GM18867 (cell line): ENCODE data around the gene PSORS1C1.
"Not testable (repeated sequence)": the region's sequence is repeated elsewhere in the genome, so short reads cannot be mapped to it uniquely, and the experiment has no call there.

Experiments used
- ATAC-seq: cut with Tn5 transposase; IDR thresholded peaks from one replicate; pipeline ENCODE4 v1.9.1; 2021; ENCODE audit warnings: mild to moderate bottlenecking, moderate library complexity; ENCODE audit not compliant: unreplicated experiment

PSORS1C1 gene, protein sequence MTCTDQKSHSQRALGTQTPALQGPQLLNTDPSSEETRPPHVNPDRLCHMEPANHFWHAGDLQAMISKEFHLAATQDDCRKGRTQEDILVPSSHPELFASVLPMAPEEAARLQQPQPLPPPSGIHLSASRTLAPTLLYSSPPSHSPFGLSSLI

GRCh38 chr6:31114541-31114878 lies at the start of gene PSORS1C1:
Gene PSORS1C1, plus strand, starts transcription at chr6:31114800. Its CDS starts 14,833 bp downstream, at chr6:31129633.
- no peak for ATAC-seq

DNA sequence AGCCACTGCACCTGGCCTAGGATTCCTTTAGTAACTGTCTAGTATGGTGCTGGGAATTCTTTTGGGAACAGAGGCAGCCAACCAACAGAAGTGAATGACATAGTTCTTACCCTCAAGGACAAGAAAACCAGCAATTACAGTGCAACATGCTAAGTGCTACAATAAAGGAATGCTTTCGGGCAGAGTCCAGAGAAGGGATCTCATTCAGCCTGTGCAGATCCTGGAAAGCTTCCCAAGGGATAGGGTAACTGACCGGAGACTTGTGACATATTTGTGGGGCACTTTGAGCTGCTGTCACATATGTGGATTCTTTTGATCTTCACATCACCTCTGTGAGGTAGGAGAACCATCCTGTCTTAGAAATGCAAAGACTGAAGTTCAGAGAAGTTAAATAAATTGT lies 49.0 kb upstream of the PSORS1C1 start:
- no peak for ATAC-seq

DNA sequence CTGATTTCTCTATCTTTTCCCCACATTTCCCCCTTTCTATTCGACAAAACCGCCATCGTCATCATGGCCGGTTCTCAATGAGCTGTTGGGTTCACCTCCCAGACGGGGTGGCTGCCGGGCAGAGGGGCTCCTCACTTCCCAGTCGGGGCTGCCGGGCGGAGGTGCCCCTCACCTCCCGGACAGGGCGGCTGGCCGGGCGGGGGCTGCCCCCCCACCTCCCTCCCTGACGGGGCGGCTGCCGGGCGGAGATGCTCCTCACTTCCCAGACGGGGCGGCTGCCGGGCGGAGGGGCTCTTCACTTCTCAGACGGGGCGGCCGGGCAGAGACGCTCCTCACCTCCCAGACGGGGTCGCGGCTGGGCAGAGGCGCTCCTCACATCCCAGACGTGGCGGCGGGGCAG lies 47.6 kb upstream of the PSORS1C1 start:
- not testable (repeated sequence) for ATAC-seq

DNA sequence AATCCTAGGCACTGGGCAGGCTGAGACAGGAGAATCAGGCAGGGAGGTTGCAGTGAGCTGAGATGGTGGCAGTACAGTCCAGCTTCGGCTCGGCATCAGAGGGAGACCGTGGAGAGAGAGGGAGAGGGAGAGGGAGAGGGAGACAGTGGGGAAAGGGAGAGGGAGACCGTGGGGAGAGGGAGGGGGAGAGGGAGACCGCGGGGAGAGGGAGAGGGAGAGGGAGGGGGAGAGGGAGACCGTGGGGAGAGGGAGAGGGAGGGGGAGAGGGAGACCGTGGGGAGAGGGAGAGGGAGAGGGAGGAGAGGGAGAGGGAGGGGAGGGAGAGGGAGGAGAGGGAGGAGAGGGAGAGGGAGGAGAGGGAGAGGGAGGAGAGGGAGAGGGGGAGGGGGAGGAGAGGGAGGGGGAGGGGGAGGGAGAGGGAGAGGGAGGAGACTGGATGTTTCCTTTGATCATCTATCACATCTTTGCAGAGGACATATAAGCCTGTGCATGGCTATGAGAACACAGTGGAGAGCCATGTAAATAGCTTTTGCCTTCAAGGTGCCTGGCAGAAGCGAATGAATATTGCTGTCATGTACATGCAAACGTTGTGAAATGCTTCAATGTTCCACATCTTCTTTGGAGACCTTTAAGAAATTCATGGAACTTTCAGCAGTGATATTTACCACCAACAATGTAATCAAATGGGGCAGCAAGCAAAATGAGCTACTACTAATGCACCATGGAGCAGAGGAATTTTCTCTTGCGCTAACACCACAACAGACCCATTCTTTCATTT lies 46.5 kb upstream of the PSORS1C1 start:
- ATAC-seq: not testable (repeated sequence)

GRCh38 chr6:31068669-31069340 lies 45.8 kb upstream of the PSORS1C1 start:
- ATAC-seq: peak; percentile 67

GRCh38 chr6:31070711-31071197 lies 43.8 kb upstream of the PSORS1C1 start:
- no peak for ATAC-seq

- no peak for ATAC-seq
Measured at GRCh38 chr6:31074401-31074800, 40.2 kb upstream of the PSORS1C1 start.

- no peak for ATAC-seq
Measured at GRCh38 chr6:31075528-31075927, 39.1 kb upstream of the PSORS1C1 start.

DNA sequence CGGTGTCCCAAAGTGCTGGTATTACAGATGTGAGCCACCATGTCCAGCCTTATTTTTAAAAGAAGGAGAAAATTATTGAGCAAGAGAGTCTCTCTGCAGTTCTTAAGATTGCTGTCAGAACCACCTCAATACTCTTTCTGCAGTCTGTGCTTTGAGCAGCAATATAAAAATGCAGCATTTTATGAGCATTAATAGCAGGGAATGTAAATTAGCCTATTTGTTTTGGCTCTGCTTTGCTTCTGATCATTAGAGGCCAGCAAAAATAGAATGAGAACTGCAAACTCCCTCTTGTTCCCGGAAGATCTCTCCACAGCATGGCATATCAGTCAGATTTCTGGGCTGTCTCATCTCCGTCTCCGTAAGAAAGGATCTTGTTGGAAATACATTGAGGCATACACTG lies 38.0 kb upstream of the PSORS1C1 start:
- no peak for ATAC-seq

DNA sequence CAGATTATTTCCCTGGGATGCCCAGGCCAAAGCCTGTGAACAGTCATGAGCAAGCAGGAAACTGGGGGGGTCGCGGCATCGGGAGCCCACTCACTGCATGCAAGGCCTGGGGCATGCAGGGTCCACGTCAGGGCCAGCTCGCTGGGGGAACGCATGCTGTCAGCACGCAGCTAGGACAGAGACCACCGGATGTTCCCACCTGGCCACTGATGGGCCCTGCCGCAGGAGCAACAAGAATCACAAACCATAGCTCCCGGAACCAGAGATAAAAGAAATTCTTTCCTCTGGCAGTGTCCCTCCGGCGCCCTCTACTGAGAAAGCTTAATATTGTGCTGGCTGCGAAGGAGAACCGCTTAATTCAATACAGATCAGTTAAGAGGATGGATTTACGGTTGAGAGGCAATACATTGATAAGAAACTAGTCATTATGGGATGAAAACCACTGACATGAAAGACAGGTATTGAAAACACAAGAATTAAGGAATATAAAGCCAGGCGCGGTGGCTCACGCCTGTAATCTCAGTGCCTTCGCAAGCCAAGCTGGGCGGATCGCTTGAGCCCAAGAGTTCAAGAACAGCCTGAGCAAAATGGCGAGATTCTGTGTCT lies 34.8 kb upstream of the PSORS1C1 start:
- ATAC-seq: no peak

- ATAC-seq: no peak
Measured at GRCh38 chr6:31081872-31082271, 32.7 kb upstream of the PSORS1C1 start.

GRCh38 chr6:31083742-31084354 lies 30.8 kb upstream of the PSORS1C1 start:
- no peak for ATAC-seq

- ATAC-seq: no peak
Measured at GRCh38 chr6:31086788-31087440, 27.7 kb upstream of the PSORS1C1 start.

DNA sequence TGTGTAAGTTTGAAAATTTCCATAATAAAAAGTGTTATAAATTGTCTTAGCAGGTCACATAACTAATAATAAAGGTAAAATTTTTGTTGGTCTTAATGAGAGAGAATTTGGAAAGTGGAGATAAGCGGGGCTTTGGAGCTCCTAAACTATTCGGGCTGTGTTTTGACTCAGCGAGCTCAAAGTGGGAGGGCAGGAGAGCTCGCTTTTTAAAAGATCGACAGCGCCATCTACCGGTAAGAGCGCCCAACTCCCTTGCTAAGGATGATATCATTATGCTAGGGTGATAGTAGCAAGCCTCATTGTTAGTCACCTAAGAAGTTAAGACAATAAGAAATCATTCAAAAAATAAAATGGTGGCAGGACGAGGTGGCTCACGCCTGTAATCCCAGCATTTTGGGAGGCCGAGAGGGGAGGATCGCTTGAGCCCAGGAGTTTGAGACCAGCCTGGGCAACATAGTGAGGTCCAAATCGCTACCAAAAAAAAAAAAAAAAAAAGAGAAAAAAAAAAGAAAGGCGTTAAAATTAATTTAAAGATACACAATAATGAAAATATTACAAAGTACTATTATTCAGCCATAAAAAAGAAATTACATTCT lies 27.0 kb upstream of the PSORS1C1 start:
- peak; percentile 49 for ATAC-seq

DNA sequence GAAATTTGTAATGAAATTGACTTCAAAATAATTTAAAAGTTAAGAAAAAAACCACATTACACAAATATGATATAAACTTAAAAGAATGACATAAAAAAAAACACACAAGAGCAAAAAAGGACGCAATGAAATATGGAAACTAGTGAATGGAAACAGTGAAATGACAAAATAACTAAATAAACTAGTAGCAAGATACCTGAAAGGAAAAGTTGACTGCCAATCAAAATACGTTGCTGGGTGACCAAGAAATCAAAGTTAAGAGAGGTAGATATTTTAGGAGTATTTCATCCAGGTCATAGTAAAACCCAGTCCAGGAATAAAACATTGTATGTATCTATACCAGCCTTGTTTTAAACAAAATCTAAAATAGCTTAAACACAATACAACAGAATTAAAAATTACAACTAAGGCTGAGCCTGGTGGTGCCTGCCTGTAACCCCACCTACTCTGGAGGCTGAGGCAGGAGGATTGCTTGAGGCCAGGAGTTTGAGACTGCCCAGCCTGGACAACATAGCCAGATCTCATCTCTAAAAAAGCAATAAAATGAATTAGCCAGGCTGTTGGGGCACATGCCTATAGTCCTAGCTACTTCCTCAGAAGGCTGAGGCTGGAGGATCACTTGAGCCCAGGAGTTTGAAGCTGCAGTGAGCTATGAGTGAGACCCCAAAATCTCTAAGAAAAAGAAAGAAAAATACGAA lies 24.2 kb upstream of the PSORS1C1 start:
- ATAC-seq: no peak

- ATAC-seq: no peak
Measured at GRCh38 chr6:31090973-31091364, 23.6 kb upstream of the PSORS1C1 start.

- ATAC-seq: no peak
Measured at GRCh38 chr6:31091680-31092079, 22.9 kb upstream of the PSORS1C1 start.

- ATAC-seq: no peak
Measured at GRCh38 chr6:31092238-31092637, 22.4 kb upstream of the PSORS1C1 start.

- no peak for ATAC-seq
Measured at GRCh38 chr6:31092769-31093505, 21.7 kb upstream of the PSORS1C1 start.
